Choroid plexus epithelial cell (primary cell): ENCODE data around the gene LRRFIP2.
"Not testable (repeated sequence)": the region's sequence is repeated elsewhere in the genome, so short reads cannot be mapped to it uniquely, and the experiment has no call there.

Source experiments
- DNase-seq: peaks from one replicate; pipeline ENCODE4 v3.0.0-alpha.2; 2010; ENCODE audit warnings: low read depth
- H3K4me3 ChIP-seq: 2 replicates; pipeline ENCODE4 v1.5.1; 2011; ENCODE audit warnings: low read depth, mild to moderate bottlenecking, control low read depth, low read length, moderate library complexity
- CTCF ChIP-seq: conservative IDR thresholded peaks from 2 replicates; pipeline ENCODE4 v1.5.1; 2011; ENCODE audit warnings: low read depth, mild to moderate bottlenecking, control low read depth, inconsistent platforms, low read length, moderate library complexity

Gene LRRFIP2

GRCh38 chr3:37217098-37217849 lies 42.9 kb upstream of the LRRFIP2 start:
- no peak for DNase-seq
- TF ChIP-seq CTCF, result no peak
- no peak overlapping the region for H3K4me3 ChIP-seq

- DNase-seq, result no peak
- H3K4me3 ChIP-seq, result no peak overlapping the region
- no peak for TF ChIP-seq CTCF
Measured at GRCh38 chr3:37216597-37217097, 42.3 kb upstream of the LRRFIP2 start.

GRCh38 chr3:37214076-37214475 lies 39.7 kb upstream of the LRRFIP2 start:
- DNase-seq, result no peak
- TF ChIP-seq CTCF, result no peak

GRCh38 chr3:37210230-37210629 lies 35.8 kb upstream of the LRRFIP2 start:
- H3K4me3 ChIP-seq, result no peak overlapping the region
- TF ChIP-seq CTCF, result no peak
- peak; percentile 36 for DNase-seq

More at GRCh38 chr3:37214076-37214475, 39.7 kb upstream of the LRRFIP2 start:
- H3K4me3 ChIP-seq, result no peak overlapping the region

GRCh38 chr3:37208576-37208975 lies 34.2 kb upstream of the LRRFIP2 start:
- not testable (repeated sequence) for DNase-seq, H3K4me3 ChIP-seq

- not testable (repeated sequence) for H3K4me3 ChIP-seq, DNase-seq
Measured at GRCh38 chr3:37208008-37208407, 33.6 kb upstream of the LRRFIP2 start.

- peak; percentile 39 for DNase-seq
- H3K4me3 ChIP-seq, result not testable (repeated sequence)
Measured at GRCh38 chr3:37206041-37206440, 31.7 kb upstream of the LRRFIP2 start.

- no peak overlapping the region for H3K4me3 ChIP-seq
- TF ChIP-seq CTCF, result no peak
- DNase-seq, result no peak
Measured at GRCh38 chr3:37204314-37204713, 29.9 kb upstream of the LRRFIP2 start.
